ENCODE results near the gene SPATA20.

DNA sequence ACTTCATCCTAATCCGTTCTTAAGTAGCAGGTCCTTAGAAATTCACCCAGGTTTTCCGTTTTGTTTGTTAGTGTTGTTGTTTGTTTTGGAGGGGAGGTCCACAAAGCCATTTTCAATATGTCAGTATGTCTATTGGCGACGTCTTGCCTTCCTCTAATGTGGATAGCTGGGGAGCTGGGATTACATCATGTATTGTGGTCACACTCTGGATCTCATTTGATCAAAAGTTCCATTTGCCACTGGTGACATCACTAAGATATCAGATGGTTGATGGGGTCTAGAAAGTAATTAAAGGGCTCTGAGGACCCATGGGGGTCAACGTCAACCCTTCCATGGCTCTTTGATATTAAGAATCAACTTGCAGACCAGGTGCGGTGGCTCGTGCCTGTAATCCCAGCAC, 17.1 kb upstream of the SPATA20 start:
- TF ChIP-seq CTCF (conservative IDR thresholded peaks at IDR 0.05; ENCODE audit: low read length) (no peak), EZH2phosphoT487 (IDR thresholded peaks at IDR 0.05; ENCODE audit: borderline replicate concordance, low read depth, low read length) (no peak)

Data from OCI-LY7 (cell line).